ENCODE data around the gene ATP5MC2.

Gene ATP5MC2

DNA sequence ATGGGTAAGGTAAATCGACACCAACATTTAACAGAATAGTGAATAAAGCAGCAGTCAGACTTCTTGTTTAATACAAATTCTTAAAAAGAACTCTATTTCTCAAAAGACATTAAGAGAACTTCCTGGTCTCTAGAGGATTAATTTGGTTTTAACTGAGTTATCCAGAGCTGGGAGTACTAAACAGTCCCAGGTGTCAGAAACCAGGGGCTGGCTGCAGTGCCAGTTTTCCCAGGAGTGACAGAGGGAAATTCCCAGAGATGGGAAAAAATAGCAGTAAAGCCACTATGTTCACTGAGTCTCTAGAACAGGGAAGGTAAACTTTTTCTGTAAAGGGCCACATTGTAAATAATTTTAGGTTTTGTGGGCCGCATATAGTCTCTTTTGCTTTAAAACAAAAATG, 8.8 kb downstream of the ATP5MC2 start:
- no peak overlapping the region for H3K4me3 ChIP-seq (replicated peaks; ENCODE audit: low read depth, low read length)
- no peak for DNase-seq (ENCODE audit: low read depth)
- TF ChIP-seq, protein P1, sequence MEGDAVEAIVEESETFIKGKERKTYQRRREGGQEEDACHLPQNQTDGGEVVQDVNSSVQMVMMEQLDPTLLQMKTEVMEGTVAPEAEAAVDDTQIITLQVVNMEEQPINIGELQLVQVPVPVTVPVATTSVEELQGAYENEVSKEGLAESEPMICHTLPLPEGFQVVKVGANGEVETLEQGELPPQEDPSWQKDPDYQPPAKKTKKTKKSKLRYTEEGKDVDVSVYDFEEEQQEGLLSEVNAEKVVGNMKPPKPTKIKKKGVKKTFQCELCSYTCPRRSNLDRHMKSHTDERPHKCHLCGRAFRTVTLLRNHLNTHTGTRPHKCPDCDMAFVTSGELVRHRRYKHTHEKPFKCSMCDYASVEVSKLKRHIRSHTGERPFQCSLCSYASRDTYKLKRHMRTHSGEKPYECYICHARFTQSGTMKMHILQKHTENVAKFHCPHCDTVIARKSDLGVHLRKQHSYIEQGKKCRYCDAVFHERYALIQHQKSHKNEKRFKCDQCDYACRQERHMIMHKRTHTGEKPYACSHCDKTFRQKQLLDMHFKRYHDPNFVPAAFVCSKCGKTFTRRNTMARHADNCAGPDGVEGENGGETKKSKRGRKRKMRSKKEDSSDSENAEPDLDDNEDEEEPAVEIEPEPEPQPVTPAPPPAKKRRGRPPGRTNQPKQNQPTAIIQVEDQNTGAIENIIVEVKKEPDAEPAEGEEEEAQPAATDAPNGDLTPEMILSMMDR (IDR thresholded peaks at IDR 0.05; ENCODE audit: low read length, missing control alignments): no peak

DNA sequence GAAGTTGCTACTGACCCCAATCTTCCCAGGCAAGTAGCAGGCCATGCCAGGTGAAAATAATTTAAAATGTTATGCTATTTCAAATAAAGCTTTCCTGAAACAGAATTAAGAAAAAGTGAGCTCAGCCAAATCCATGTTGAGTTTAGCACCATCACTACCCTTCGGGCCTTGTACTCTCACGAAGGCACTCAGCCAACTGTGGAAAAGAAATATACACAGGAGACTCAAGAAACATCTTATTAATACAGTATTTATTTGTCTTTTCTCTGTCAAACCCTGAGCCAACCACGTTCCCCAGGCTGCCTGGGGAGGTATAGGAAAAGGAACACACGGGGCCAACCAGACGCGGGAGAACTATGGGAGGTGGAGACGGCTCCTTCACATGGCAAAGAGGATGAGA, 10.9 kb downstream of the ATP5MC2 start:
- H3K4me3 ChIP-seq (replicated peaks; ENCODE audit: low read depth, low read length): no peak overlapping the region
- TF ChIP-seq, protein P1 (IDR thresholded peaks at IDR 0.05; ENCODE audit: low read length, missing control alignments): no peak
- DNase-seq (ENCODE audit: low read depth): no peak

DNA sequence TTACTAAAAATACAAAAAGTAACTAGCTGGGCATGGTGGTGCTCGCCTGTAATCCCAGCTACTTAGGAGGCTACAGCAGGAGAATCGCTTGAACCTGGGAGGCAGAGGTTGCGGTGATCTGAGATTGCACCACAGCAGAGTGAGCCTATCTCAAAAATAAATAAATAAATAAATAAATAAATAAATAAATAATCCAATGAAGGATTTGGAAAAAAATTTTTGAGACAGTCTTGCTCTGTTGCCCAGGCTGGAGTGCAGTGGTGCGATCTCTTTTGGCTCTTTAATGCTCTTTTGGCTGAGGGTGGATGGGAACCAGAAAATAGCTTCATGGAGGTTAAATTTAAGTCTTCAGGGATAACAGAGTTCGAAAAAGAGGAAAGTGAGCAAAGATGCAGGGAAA, 11.7 kb downstream of the ATP5MC2 start:
- DNase-seq (ENCODE audit: low read depth): no peak
- H3K4me3 ChIP-seq (replicated peaks; ENCODE audit: low read depth, low read length): no peak overlapping the region
- TF ChIP-seq, protein P1 (IDR thresholded peaks at IDR 0.05; ENCODE audit: low read length, missing control alignments): no peak

DNA sequence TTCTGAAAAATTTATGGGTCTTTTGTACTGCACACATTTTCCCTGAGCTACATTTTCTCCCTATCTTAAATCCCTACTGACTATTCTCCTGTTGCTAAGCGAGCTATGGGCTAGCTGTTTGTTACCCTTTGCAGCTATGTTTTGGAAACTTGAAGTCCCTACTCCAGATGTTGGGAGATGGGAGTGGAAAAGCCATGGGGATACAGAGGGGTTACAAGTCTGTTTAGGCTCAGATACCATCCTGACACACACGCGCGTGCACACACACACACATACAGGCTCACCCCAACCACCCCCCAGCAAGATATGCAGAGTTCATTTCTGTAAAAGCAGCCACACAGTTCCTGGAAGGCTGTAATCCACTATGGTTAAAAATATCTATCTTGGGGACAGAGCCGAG, 15.8 kb downstream of the ATP5MC2 start:
- TF ChIP-seq, protein P1 (IDR thresholded peaks at IDR 0.05; ENCODE audit: low read length, missing control alignments): no peak

DNA sequence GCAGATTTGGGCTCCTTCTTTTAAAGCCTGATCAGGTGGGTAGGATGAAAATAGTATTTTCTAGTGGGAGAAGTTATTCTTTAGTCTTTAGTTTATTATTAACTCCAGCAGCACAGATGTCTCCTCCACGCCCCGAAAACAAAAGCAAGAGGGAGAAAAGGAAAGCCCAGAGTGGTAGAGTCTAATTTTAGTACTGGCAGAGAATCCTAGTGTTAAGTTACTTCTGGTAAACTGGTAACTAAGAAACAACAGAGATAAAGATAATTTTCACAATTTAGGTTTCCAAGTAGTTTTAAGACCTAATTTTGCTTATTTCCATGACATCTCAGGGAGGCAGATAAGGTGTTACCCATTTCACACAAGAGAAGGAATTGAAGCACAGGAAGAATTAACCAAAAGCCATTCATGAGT, 16.3 kb downstream of the ATP5MC2 start:
- peak; percentile 53 for DNase-seq (ENCODE audit: low read depth)
- TF ChIP-seq, protein P1 (IDR thresholded peaks at IDR 0.05; ENCODE audit: low read length, missing control alignments): no peak
- no peak overlapping the region for H3K4me3 ChIP-seq (replicated peaks; ENCODE audit: low read depth, low read length)

More for the DNA sequence above, 15.8 kb downstream of the ATP5MC2 start:
- H3K4me3 ChIP-seq (replicated peaks; ENCODE audit: low read depth, low read length): no peak overlapping the region
- peak; percentile 56 for DNase-seq (ENCODE audit: low read depth)

DNA sequence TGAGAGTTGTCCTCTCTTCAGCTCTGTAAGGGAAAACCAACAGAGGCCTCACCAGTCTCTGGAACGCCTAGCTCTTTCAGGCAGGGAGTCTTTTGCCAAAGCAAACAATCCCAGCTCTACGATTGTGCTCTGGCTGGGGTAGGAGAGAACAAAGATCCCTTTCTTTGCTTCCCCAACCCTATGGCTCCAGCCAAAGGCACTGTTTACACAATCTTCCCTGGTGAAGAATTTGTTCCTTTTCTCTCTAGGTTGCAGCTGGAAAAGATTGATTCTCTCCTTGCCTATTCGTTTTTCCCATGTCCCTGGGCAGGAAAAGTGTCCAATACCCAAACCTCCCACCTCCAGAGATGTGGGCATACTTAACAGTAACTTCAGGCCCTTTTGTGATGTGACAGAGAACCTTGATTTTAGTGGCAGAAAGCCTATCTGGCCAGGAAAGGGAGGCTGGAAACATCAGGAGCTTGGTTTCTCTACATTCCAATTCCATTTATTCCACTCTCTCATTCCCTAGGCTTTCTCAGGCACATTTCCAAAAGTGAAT, 16.8 kb downstream of the ATP5MC2 start:
- no peak overlapping the region for H3K4me3 ChIP-seq (replicated peaks; ENCODE audit: low read depth, low read length)
- peak; percentile 93 for DNase-seq (ENCODE audit: low read depth)

DNA sequence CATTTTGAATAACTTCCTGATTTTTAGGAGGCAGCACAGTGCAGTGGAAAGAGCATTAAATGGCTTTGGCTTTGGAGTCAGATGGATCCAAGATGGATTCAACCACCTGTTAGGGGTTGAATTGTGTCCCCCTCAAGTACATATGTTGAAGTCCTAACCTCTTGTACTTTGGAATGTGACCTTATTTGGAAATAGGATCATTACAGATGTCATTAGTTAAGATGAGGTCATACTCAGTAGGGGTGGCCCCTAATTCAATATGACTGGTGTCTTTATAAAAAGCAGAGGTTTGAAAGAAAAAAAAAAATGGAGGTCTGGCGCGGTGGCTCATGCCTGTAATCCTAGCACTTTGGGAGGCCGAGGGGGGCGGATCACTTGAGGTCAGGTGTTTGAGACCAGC, 18.8 kb downstream of the ATP5MC2 start:
- DNase-seq (ENCODE audit: low read depth): no peak
- TF ChIP-seq, protein P1 (IDR thresholded peaks at IDR 0.05; ENCODE audit: low read length, missing control alignments): no peak
- no peak overlapping the region for H3K4me3 ChIP-seq (replicated peaks; ENCODE audit: low read depth, low read length)

More for the DNA sequence above, 16.8 kb downstream of the ATP5MC2 start:
- TF ChIP-seq, protein P1 (IDR thresholded peaks at IDR 0.05; ENCODE audit: low read length, missing control alignments): no peak
